SIG-M5 treated with dmso at 0.1 percent for 504 hours (cell line): ENCODE results near the gene ST6GALNAC3.

Experiments used
- DNase-seq: peaks from one replicate; lab custom pipeline; 2025; ENCODE audit not compliant: unreplicated experiment; lab: John Stamatoyannopoulos, UW

The ST6GALNAC3 gene

DNA sequence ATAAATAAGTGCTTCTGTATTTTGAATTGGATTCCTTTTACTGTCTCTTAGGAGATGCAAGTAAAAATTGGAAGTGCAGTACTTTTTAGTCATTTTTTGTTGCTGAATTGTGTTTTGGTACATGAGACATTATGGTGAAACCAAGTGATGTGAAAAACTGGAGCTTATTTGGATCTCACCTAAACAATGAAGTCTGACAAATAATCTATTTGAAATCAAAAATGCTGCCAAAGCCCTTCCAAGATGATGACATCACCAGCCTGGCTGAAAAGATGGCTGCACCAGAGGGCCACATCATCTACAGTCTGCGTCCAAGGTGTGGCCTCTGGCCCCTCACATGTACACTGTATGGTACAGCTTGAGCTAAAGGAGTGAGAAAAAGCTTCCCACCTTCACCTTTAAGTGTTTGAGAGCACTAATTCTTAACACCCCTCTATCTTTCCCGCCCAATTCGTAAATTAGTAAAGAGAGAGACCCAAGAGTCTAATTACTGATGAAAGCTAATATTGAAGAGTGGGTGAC is 600.2 kb downstream of the ST6GALNAC3 start:
- DNase-seq = no peak

- no peak for DNase-seq
These were observed 603.2 kb downstream of the ST6GALNAC3 start for GRCh38 chr1:76677416-76678405.

DNA sequence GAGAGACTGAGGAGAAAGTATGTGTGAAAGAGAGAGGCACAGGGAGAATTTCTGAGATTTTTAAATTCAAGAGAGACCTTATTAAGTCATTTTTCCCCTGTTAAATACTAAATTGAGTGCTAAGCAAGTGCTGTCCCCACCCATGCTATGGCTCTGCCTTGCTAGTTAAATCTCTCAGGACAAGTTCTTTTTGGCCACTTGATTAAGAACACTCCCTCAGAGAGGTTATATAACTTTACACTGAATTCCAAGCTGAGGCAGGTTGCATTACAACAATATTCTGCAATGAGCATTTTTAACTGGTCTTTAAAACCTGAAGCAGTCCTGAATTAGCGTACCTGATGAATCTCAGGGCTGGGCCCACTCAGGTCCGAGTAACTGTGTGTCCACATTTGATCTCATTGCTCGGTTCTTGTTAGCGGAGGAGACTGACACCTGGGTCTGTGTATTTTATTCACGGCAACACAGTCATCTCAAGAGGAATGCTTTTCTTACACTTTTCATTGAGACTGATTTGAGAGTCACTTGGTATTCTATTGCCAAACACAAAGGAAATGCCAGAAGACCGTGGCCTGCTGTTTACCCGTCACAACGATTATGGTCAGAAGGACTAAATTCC is 605.1 kb downstream of the ST6GALNAC3 start:
- no peak for DNase-seq

GRCh38 chr1:76680651-76681050 is 606.1 kb downstream of the ST6GALNAC3 start:
- no peak for DNase-seq

DNA sequence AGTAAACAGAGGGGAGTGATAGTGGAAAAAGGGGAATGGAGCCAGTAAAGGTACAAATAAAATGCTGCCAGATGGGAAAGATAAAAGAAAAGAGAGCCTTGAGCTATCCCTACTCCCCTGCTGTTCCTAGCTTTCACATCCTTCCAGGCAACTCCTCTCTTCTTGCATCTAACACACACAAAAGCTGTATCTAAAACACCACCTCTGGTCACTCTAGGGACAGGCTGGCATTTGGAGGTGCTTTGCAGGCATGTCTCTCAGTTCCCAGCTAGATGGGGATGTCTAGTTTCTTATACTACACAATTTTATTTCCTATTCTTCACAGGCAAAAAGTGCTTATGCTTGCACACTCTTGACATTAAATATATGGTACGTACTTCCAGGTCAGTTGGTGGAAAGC is 607.6 kb downstream of the ST6GALNAC3 start:
- DNase-seq = no peak
